Measurements from ENCODE around the gene NDST3.
A peak's percentile ranks its signal among the peaks of the same experiment; 100 is the strongest.
"Not testable (repeated sequence)": the region's sequence is repeated elsewhere in the genome, so short reads cannot be mapped to it uniquely, and the experiment has no call there.

NDST3 gene

GRCh38 chr4:118273642-118274041, 239.4 kb downstream of the NDST3 start:
- DNase-seq (ENCODE audit: low read depth), result no peak

GRCh38 chr4:118276580-118276979, 242.3 kb downstream of the NDST3 start:
- DNase-seq (ENCODE audit: low read depth), result no peak

GRCh38 chr4:118277243-118277642, 243.0 kb downstream of the NDST3 start:
- DNase-seq (ENCODE audit: low read depth), result no peak

- DNase-seq (ENCODE audit: low read depth), result peak; percentile 87
These were observed 244.4 kb downstream of the NDST3 start for GRCh38 chr4:118278473-118279274.

GRCh38 chr4:118279328-118279727, 245.0 kb downstream of the NDST3 start:
- no peak for DNase-seq (ENCODE audit: low read depth)

DNA sequence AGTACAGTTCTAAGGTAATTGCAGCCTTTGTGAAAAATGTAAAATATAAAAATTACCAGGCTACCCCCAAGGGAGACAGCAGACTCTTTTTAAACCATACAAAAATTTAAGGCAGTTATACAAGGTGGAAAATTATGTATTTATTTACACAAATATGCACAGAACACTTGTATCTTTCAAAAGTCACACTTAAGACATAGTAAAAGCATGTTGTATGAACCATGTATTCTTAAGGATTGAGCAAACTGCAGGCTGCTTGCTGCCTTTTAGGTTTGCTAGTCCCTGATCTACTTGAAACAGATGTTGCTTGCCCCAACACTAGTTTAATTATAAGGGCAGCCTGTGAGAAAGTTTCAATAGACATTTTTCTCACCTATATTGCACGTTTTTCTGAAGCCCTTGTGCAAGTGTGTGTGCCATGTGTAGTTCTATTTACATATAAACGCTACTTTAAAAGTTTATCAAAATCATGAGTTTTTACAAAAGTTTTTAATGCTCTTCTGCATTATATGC, 245.7 kb downstream of the NDST3 start:
- DNase-seq (ENCODE audit: low read depth), result no peak

DNA sequence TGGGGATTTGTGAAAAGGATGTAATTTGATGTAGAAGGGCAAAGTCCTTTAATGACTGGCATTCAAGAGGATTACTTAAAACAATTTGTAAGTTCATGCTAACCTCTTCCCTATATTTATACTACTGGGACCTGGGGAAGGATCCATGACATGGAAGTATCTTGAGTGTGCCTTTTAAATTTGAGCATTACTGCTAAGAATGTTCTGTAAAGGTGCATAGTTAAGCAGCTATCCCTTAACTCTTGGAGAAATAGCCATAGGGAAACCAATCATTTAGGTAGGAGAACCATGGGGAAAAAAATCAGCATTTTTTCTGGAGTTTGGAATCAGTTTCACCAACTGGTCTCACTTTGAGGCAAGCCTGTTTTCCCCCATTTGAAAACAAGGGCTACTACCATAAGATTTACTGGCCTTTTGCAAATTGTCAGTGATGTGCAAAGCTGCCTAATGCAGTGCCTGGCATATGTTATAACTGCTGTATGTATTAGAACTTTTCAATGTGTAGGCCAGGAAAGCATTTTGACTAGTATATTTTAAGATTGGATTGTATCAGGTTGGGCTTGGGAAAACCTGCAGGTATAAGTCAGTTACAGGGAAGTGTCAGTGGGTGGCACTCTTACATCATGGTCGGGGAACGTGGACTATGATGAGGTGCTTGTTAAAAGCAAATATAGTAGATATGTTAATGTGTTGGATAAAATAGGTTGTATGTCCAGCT, 246.4 kb downstream of the NDST3 start:
- DNase-seq (ENCODE audit: low read depth), result no peak

DNA sequence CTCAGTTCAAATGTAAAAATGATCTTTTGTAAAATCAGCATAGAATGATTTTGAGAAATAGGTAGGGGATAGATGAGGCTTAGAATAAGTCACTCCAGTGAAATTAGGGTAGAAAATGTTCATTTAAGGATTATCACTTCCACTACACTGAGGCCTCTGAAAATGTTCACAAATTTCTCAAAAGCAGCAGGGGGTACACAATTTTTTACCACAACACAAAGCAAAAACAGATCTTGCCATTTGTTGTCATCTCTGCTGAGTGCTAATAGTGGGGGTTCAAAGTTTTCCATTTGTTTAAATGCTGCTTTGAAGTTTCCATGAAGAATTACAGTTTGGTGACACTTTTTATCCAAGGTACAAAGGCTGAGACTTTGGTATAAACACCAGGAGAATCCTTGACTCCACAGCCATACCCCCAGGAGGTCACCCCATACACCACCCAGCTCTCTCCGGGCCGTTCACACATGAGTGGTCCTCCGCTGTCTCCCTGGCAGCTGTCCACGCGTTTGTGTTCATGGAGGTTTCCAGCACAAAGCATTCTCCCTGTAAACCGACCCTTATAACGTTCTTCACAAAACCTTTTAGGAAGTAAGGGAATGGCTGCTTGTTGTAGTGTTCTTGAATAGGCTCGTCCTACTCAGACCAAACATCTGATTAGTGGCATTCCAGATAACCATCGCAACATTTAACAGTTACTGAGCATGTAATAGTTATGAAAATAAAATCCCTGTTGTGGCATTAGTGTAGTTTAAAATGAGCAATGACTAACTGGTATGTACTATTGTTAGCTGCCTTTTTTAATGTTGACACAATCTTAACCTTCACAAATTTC, 247.5 kb downstream of the NDST3 start:
- no peak for DNase-seq (ENCODE audit: low read depth)

GRCh38 chr4:118282692-118283091, 248.4 kb downstream of the NDST3 start:
- no peak for DNase-seq (ENCODE audit: low read depth)

DNA sequence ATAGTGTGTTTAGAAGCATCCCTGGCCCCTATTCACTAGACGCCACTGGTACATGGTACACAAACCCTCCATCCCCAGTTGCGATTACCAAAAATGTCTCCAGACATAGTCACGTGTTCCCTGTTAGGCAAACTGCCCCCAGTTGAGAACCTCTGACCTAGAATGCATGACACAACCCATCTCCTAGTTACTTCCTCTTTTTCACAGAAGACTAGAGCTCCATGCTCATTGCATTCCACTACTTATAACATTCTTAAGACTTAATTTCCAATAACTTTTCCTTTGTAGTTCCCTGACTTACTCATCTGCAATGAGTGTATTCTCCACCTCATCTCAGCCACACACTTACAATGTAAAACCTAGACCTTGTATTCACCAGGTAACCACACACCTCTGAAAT, 249.9 kb downstream of the NDST3 start:
- DNase-seq (ENCODE audit: low read depth), result no peak

DNA sequence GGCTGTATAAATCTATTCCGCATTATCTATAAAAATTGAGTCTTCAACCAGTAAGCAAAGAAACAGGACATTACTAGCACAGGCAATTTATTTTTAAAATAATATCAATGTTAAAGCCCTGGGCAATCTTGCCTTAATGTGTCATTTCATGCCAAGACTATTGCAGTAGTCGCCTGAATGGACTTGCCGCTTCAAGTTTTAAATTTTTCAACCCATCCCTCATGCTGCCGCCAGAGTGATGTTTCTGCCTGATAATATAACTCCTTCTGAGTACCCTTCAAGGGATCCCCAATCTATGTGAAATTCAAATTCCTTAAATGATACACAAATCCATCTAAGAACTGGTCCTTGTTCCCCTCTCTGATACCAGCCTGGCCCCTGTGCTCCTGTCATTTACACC, 251.6 kb downstream of the NDST3 start:
- DNase-seq (ENCODE audit: low read depth), result no peak

- no peak for DNase-seq (ENCODE audit: low read depth)
These were observed 252.4 kb downstream of the NDST3 start for GRCh38 chr4:118286685-118287084.

DNA sequence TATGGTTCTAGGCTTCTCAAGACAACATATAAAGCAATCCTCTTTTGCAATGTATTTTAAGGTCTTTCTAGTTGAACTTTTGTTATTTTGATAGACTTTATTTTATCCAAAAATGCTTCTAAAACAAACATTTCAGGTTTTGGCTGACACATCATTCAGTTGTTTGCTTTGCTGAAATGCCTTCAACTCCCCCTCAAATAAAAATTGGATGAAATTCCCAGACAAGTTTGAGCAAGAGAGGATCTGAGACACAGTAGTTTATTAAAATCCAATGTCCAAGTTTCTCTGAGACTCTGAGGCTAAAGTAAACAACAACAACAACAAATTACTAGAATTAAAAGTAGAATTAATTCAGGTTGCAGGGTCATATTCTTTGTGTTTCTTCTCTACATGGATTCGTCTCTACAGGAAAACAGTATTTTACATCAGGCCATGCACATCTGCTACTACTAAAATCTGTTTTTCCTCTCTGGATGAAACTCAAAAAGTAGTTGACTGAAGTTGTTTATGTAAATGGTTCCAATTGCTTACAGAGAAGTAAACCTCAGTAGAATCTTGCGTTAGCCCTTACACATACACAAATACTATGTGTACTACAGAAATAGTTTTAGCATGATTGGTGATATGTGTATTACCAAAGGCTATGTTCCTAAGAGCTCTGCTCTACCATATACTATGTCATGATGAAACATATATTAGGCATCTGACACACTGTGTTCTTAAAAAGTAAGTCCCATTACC, 253.6 kb downstream of the NDST3 start:
- DNase-seq (ENCODE audit: low read depth), result no peak

DNA sequence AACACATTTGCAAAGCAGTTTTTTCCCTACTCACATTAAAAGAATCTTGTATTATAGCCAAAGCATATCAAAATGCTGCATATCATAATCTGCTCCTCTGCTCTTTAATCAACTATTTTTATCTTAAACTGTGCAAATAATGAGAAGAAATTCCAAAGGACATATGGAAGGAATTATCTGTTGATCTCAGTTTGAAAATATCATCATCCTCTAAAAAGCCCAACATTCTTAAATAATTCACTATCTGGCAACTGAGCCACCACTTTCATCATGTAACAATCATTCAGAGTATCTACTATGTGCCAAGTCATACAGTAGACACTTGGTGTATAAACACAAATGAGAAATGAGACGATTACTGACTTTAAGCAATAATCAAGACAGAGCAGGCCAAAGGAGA, 255.5 kb downstream of the NDST3 start:
- no peak for DNase-seq (ENCODE audit: low read depth)

GRCh38 chr4:118290951-118291350, 256.7 kb downstream of the NDST3 start:
- DNase-seq (ENCODE audit: low read depth), result no peak

GRCh38 chr4:118296729-118297128, 262.4 kb downstream of the NDST3 start:
- DNase-seq (ENCODE audit: low read depth), result no peak

- DNase-seq (ENCODE audit: low read depth), result not testable (repeated sequence)
These were observed 265.3 kb downstream of the NDST3 start for GRCh38 chr4:118299619-118300018.

DNA sequence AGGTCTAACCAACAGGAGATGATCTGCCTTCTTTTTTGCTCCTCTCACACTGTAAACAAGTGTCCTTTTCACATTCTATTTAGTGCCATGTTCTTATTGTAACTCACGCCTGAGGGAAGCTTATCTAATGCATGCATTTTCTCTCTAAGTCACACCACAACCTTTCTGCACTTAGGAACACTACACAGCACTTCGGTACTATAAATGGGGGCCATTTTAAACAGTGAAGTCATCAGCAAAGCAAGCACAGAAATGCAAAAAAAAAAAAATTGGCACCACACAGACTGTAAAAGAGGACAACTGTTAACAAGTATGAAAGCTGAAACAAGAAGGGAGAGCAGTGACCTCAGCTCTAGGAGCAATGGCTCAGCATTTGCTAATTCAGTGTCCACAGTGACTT, 273.4 kb downstream of the NDST3 start:
- DNase-seq (ENCODE audit: low read depth), result no peak
